ENCODE measurements around the gene ARHGEF16. TPM values are rescaled to one million over a fixed set of nuclear protein-coding genes. Genes with fewer than 3 reads are reported as not detected.

ARHGEF16 gene
- polyA plus RNA-seq, 1 experiment: not detected

GRCh38 chr1:3511306-3511705 lies 56.8 kb downstream of the ARHGEF16 start:
- no peak for TF ChIP-seq CTCF (IDR thresholded peaks at IDR 0.05; ENCODE audit: low read depth, low read length)
- H3K4me3 ChIP-seq (ENCODE audit: low read depth, low read length): no peak overlapping the region
- ChIA-PET POLR2A (no interaction called here), CTCF (interaction anchor here (0.5 kb wide), 1 partner anchor 106 kb away, joined by 5 read pairs; no protein-coding TSS in a partner anchor)
- no peak for DNase-seq (ENCODE audit: low read depth, low spot score)
- no peak overlapping the region for H3K27ac ChIP-seq (ENCODE audit: low read depth, low read length)
- peaks cover 4% of the 10 kb centered on the region for H3K27me3 ChIP-seq (ENCODE audit: control insufficient read depth, insufficient read depth, low read length)
- peaks cover 39% of the 10 kb centered on the region for H3K9me3 ChIP-seq (ENCODE audit: control insufficient read depth, insufficient read depth, low read length)

- CTCF ChIA-PET: no interaction called here
Measured at GRCh38 chr1:3511856-3512255, 57.4 kb downstream of the ARHGEF16 start.

GRCh38 chr1:3514404-3514803 lies 59.9 kb downstream of the ARHGEF16 start:
- Histone ChIP-seq H3K27ac (ENCODE audit: low read depth, low read length) (no peak overlapping the region), H3K27me3 (ENCODE audit: control insufficient read depth, insufficient read depth, low read length) (no peaks in the 10 kb centered on the region), H3K4me3 (ENCODE audit: low read depth, low read length) (no peak overlapping the region), H3K9me3 (ENCODE audit: control insufficient read depth, insufficient read depth, low read length) (peaks cover 46% of the 10 kb centered on the region)
- POLR2A ChIA-PET: no interaction called here
- TF ChIP-seq CTCF (IDR thresholded peaks at IDR 0.05; ENCODE audit: low read depth, low read length): no peak
- CTCF ChIA-PET: no interaction called here
- no peak for DNase-seq (ENCODE audit: low read depth, low spot score)

More at GRCh38 chr1:3511856-3512255, 57.4 kb downstream of the ARHGEF16 start:
- DNase-seq (ENCODE audit: low read depth, low spot score): no peak
- peaks cover 41% of the 10 kb centered on the region for H3K9me3 ChIP-seq (ENCODE audit: control insufficient read depth, insufficient read depth, low read length)
- no peak overlapping the region for H3K27ac ChIP-seq (ENCODE audit: low read depth, low read length)
- H3K4me3 ChIP-seq (ENCODE audit: low read depth, low read length): no peak overlapping the region
- H3K27me3 ChIP-seq (ENCODE audit: control insufficient read depth, insufficient read depth, low read length): peaks cover 4% of the 10 kb centered on the region
- POLR2A ChIA-PET: no interaction called here
- no peak for TF ChIP-seq CTCF (IDR thresholded peaks at IDR 0.05; ENCODE audit: low read depth, low read length)

- Histone ChIP-seq H3K4me3 (ENCODE audit: low read depth, low read length) (no peak overlapping the region), H3K27me3 (ENCODE audit: control insufficient read depth, insufficient read depth, low read length) (no peaks in the 10 kb centered on the region), H3K9me3 (ENCODE audit: control insufficient read depth, insufficient read depth, low read length) (peaks cover 43% of the 10 kb centered on the region), H3K27ac (ENCODE audit: low read depth, low read length) (no peak overlapping the region)
- CTCF ChIA-PET: interaction anchor here (1.2 kb wide), 1 partner anchor 24 kb away, joined by 4 read pairs; no protein-coding TSS in a partner anchor
- no peak for TF ChIP-seq CTCF (IDR thresholded peaks at IDR 0.05; ENCODE audit: low read depth, low read length)
- DNase-seq (ENCODE audit: low read depth, low spot score): no peak
- POLR2A ChIA-PET: no interaction called here
Measured at GRCh38 chr1:3515272-3515671, 60.8 kb downstream of the ARHGEF16 start.

- H3K27me3 ChIP-seq (ENCODE audit: control insufficient read depth, insufficient read depth, low read length): no peaks in the 10 kb centered on the region
- CTCF ChIA-PET: interaction anchor here (1.2 kb wide), 1 partner anchor 25 kb away, joined by 4 read pairs; no protein-coding TSS in a partner anchor
- no peak for DNase-seq (ENCODE audit: low read depth, low spot score)
- no peak for TF ChIP-seq CTCF (IDR thresholded peaks at IDR 0.05; ENCODE audit: low read depth, low read length)
- H3K27ac ChIP-seq (ENCODE audit: low read depth, low read length): no peak overlapping the region
- POLR2A ChIA-PET: no interaction called here
- H3K4me3 ChIP-seq (ENCODE audit: low read depth, low read length): no peak overlapping the region
- H3K9me3 ChIP-seq (ENCODE audit: control insufficient read depth, insufficient read depth, low read length): peaks cover 36% of the 10 kb centered on the region
Measured at GRCh38 chr1:3515774-3516480, 61.5 kb downstream of the ARHGEF16 start.
